Progenitor cell of endocrine pancreas (in vitro differentiated cells): ENCODE measurements around the gene RNF222. TPM values are rescaled to one million over a fixed set of nuclear protein-coding genes. Genes with fewer than 3 reads are reported as not detected.
"Not testable (repeated sequence)": the region's sequence is repeated elsewhere in the genome, so short reads cannot be mapped to it uniquely, and the experiment has no call there.

ENCODE experiments used
- DNase-seq: peaks from one replicate; pipeline ENCODE4 v3.0.0; 2021; ENCODE audit warnings: low spot score; ENCODE audit not compliant: unreplicated experiment
- H3K27ac Mint-ChIP-seq: 2 replicates; pipeline ENCODE4 v1.8.0; 2021; ENCODE audit warnings: mild to moderate bottlenecking, moderate library complexity, mixed read lengths
- H3K27me3 Mint-ChIP-seq: 2 replicates; pipeline ENCODE4 v1.8.0; 2021; ENCODE audit warnings: mixed read lengths
- H3K36me3 Mint-ChIP-seq: 2 replicates; pipeline ENCODE4 v1.8.0; 2022; ENCODE audit warnings: mixed read lengths; ENCODE audit not compliant: insufficient read depth
- H3K4me1 Mint-ChIP-seq: 2 replicates; pipeline ENCODE4 v1.8.0; 2021; ENCODE audit warnings: low read depth, mixed read lengths
- H3K4me3 Mint-ChIP-seq: 2 replicates; pipeline ENCODE4 v1.8.0; 2021; ENCODE audit warnings: low read depth, mild to moderate bottlenecking, moderate library complexity, mixed read lengths
- H3K9me3 Mint-ChIP-seq: 2 replicates; pipeline ENCODE4 v1.8.0; 2021; ENCODE audit warnings: low read depth, mixed read lengths
- CTCF ChIP-seq: fragments of 200-600 bp; sonication (generic); IDR thresholded peaks from one replicate; pipeline ENCODE4 v1.5.0; 2021; ENCODE audit warnings: antibody characterized with exemption, mild to moderate bottlenecking; ENCODE audit not compliant: unreplicated experiment
- total RNA-seq: library from RNA; stranded (reverse); gene quantifications from 2 replicates; pipeline ENCODE4 v1.2.1, GENCODE V29; 2021

Gene RNF222
- total RNA-seq, 1 donor from 2014 or later = not detected

DNA sequence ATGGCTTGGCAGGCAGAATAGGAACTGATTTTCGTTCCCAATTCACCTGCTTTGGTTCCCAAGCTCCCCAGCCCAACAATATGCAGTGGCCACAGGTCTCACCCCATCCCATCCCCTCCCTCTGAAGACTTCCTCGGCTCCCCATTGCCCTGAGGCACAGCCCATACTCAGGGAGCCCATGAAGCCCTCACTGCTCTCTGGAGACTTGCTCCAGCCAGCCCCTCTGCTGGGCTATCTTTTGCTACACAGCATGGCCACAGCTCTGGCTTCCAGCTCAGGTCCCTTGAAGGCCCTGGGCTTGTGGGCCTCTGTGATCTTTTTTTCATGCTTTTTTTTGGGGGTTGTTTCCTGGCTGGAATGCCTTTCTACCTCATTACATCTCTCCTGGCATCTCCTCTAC is 8.5 kb upstream of the RNF222 start:
- DNase-seq = no peak
- H3K27ac Mint-ChIP-seq = no peak overlapping the region
- no peak overlapping the region for H3K4me3 Mint-ChIP-seq
- no peaks in the 10 kb centered on the region for H3K36me3 Mint-ChIP-seq
- TF ChIP-seq CTCF = no peak
- peaks cover under 1% of the 10 kb centered on the region for H3K27me3 Mint-ChIP-seq
- H3K4me1 Mint-ChIP-seq = no peaks in the 10 kb centered on the region
- H3K9me3 Mint-ChIP-seq = no peaks in the 10 kb centered on the region

GRCh38 chr17:8405499-8406016 is 7.9 kb upstream of the RNF222 start:
- Mint-ChIP-seq H3K4me1 (no peaks in the 10 kb centered on the region), H3K27me3 (peaks cover 4% of the 10 kb centered on the region), H3K9me3 (no peaks in the 10 kb centered on the region), H3K27ac (no peak overlapping the region), H3K36me3 (no peaks in the 10 kb centered on the region), H3K4me3 (no peak overlapping the region)
- no peak for TF ChIP-seq CTCF
- DNase-seq = no peak

DNA sequence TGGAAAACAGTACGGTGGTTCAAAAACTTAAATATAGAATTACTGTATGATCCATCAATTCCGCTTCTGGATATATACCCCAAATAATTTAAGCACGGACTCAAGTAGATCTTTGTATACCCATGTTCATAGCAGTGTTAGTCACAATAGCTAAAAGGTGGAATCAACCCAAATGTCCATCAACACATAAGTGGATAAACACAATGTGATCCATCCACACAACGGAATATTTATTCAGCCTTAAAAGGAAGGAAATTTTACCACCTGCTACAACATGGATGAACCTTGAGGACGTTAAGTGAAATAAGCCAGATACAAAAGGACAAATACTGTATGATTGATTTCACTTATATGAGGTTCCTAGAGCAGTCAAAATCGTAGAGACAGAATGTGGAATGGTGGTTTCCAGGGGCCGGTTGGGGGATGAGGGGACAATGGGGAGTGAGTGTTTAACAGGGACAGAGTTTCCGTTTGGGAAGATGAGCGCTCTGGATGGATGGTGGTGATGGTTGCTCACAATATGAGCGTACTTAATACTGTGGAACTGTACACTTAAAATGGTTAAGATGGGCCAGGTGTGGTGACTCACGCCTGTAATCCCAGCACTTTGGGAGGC is 5.4 kb upstream of the RNF222 start:
- Mint-ChIP-seq H3K4me1 (no peaks in the 10 kb centered on the region), H3K9me3 (no peaks in the 10 kb centered on the region), H3K36me3 (no peaks in the 10 kb centered on the region), H3K4me3 (no peak overlapping the region), H3K27ac (no peak overlapping the region), H3K27me3 (peaks cover 10% of the 10 kb centered on the region)
- no peak for DNase-seq
- TF ChIP-seq CTCF = no peak

DNA sequence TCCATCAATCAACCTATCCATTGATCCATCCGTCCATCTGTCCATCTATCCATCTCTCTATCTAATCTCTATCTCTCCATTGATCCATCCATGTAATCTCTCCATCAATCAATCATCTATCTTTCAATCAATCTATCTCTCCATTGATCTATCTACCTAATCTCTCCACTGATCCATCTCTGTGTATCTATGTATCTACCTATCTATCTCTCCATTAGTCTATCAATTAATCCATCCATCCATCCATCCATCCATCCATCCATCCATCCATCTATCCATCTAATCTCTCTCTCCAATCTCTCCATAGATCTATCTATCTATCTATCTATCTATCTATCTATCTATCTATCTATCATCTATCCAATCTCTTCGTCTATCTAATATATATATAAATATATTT is 3.5 kb upstream of the RNF222 start:
- peaks cover 27% of the 10 kb centered on the region for H3K27me3 Mint-ChIP-seq
- no peak for TF ChIP-seq CTCF
- H3K9me3 Mint-ChIP-seq = no peaks in the 10 kb centered on the region
- H3K4me1 Mint-ChIP-seq = no peaks in the 10 kb centered on the region
- H3K27ac Mint-ChIP-seq = no peak overlapping the region
- no peaks in the 10 kb centered on the region for H3K36me3 Mint-ChIP-seq
- no peak for DNase-seq
- H3K4me3 Mint-ChIP-seq = no peak overlapping the region

GRCh38 chr17:8398980-8399379 is 1.4 kb upstream of the RNF222 start:
- no peak overlapping the region for H3K27ac Mint-ChIP-seq
- H3K9me3 Mint-ChIP-seq = no peaks in the 10 kb centered on the region
- DNase-seq = no peak
- no peaks in the 10 kb centered on the region for H3K4me1 Mint-ChIP-seq
- no peaks in the 10 kb centered on the region for H3K36me3 Mint-ChIP-seq
- H3K4me3 Mint-ChIP-seq = no peak overlapping the region
- H3K27me3 Mint-ChIP-seq = peaks cover 43% of the 10 kb centered on the region
- TF ChIP-seq CTCF = no peak

- not testable (repeated sequence) for H3K36me3 Mint-ChIP-seq, H3K27ac Mint-ChIP-seq, H3K4me1 Mint-ChIP-seq, H3K4me3 Mint-ChIP-seq, DNase-seq, H3K9me3 Mint-ChIP-seq
- peaks cover 40% of the 10 kb centered on the region for H3K27me3 Mint-ChIP-seq
These were observed 3.1 kb downstream of the RNF222 start for GRCh38 chr17:8394497-8394896.
